Stimulated activated CD8-positive, alpha-beta memory T cell treated with anti-CD3 and anti-CD28 coated beads, Interleukin-4, amount 100 ng/mL, for 24 hours (primary cell): ENCODE measurements around the gene GIMAP7.
"Not testable (repeated sequence)": the region's sequence is repeated elsewhere in the genome, so short reads cannot be mapped to it uniquely, and the experiment has no call there.

ENCODE experiments used
- DNase-seq: peaks from one replicate; pipeline ENCODE4 v3.0.0-alpha.2; 2020; ENCODE audit warnings: low read depth

GIMAP7 gene

GRCh38 chr7:150514748-150515222 lies at the start of gene GIMAP7:
GIMAP7 (plus strand) TSS chr7:150514872; CDS start chr7:150519975, 5,103 bp downstream.
- DNase-seq: peak; percentile 33

- no peak for DNase-seq
These were observed 49.7 kb upstream of the GIMAP7 start for GRCh38 chr7:150464962-150465361.

GRCh38 chr7:150465414-150465813 lies 49.3 kb upstream of the GIMAP7 start:
- no peak for DNase-seq

GRCh38 chr7:150466477-150466876 lies 48.2 kb upstream of the GIMAP7 start:
- DNase-seq: no peak

DNA sequence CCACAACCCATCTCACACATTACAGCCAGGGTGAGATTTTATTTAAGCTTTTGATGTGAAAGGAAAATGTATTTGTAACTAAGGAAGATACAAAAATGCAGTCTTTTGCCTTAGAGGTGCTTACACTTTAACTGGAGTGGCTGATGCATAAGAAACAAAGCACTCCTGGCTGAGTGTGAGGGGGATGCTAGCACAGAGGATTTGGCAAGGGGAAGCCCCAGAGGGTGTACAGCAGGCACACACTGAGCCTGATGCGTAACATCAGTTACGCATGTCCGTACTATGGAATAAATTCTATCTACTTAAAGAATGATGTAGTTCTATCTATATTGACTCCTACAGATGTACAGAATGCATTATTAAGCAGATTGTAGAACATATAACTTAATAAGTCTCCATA lies 46.4 kb upstream of the GIMAP7 start:
- DNase-seq: no peak

GRCh38 chr7:150471886-150472285 lies 42.8 kb upstream of the GIMAP7 start:
- DNase-seq: no peak

- no peak for DNase-seq
These were observed 40.8 kb upstream of the GIMAP7 start for GRCh38 chr7:150473902-150474301.

DNA sequence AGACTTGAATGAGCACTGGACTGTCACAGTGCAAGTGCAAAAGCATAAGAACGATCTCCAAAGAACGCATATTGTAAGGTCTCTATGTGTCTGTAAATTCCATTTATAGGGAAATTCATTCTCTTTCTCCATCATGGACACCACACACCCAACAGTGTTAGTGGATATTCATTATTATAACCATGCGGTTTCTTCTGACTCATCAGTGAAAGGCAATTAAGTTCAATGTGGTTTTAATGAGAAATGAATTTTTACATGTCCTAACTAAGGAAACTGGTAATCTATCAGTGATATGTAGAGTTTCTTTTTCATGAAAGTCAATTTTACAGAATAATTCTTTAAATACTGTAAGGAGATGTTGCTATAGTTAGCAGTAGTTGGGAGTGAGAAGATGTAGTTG lies 38.4 kb upstream of the GIMAP7 start:
- DNase-seq: no peak

GRCh38 chr7:150476819-150477631 lies 37.6 kb upstream of the GIMAP7 start:
- DNase-seq: no peak

DNA sequence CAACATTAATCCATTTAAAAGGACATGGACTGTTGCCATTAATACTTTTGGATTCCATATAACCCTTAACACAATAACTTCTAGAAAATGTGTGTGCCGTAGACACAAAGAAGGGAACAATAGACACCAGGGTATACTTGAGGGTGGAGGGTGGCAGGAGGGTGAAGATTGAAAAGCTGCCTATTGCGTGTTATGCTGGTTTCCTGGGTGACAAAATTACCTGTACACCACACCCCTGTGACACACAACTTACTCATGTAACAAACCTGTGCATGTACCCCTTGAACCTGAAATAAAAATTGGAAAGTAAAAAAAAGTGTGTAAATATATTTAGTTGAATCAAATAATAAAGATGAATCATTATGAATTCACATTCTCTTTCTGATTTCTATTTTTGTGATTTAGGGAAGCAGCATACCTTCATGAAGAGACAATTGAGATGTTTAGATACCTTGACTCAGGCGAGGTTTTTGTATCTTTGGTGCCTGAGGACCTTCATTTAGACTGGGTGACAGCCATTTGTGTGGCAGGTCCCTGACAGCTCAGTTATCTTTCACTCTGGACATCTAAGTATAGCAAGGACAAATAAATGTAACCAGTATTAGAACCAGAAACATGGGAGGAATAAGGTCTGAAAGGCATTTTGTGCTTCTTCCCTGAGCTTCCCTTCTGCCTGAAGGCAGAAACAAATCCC lies 35.5 kb upstream of the GIMAP7 start:
- no peak for DNase-seq

DNA sequence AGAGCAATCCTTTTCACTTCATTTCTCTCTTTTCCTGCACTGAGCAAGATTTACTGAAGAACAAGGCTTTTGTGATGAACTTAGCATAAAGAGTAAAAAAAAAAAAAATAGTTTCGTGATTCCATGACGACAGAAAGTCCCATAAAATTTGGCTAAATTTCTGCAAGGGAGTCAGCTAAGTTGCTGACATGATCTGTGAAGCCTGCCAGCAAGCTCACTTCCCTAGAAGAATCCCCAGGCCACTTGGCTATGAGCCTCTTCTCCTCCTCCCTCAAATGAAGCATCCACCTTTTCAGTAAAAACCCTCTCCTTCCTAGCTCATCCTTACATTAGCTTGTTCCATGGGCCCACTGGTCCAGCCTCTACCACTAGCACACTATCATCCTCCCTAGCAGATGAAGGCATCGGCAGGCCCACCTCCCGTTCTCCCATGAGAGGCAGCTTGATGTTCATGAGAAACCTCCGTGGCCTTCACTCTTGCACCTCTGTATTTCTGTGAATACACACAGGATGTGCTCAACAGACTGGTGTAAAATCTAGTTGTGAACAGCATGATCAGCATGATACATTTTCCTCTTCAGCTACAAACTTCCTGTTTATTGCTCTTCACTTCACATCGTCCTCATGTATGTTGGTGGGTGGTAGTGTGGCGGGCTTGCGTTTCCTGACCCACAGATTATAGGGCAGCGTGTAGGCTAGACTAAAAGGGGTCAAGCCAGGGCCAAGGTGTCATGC lies 33.3 kb upstream of the GIMAP7 start:
- peak; percentile 22 for DNase-seq

DNA sequence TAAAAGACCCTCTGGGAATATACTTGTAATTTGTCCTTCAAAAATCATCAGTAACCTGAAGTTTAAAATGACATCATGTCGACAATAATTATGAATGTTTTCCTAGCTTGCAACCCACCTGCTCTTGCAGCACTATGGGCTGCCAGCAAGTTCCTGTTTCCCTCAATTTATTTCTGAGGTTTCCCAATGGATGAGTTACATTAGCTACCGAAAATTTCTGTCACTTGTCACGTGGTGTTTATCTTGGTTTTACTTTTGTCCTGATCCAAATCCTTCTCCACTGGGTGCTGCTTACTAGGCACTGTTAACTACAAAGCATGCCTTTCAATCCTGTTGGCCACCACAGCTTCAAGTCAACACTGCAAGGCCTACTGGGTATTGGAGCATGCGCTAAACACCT lies 32.8 kb upstream of the GIMAP7 start:
- DNase-seq: no peak

DNA sequence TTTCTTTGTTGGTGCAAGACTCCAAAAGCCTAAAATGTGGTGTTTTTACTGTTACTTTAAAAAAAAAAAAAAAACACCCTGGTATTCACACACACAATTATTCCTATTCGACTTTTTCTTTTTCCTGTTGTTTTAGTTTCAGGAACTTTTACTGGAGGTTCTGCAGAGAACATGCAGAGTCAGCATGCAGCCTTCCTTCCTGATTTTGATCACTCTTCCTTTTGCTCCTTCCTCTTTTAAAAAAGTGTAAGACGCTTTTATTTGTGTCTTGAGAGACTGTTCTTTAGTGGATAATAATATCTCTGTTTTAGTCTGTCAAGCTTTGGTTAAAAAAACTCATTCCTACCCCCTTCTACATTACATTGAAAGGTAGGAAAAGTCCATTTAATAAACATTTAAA lies 31.2 kb upstream of the GIMAP7 start:
- DNase-seq: not testable (repeated sequence)

DNA sequence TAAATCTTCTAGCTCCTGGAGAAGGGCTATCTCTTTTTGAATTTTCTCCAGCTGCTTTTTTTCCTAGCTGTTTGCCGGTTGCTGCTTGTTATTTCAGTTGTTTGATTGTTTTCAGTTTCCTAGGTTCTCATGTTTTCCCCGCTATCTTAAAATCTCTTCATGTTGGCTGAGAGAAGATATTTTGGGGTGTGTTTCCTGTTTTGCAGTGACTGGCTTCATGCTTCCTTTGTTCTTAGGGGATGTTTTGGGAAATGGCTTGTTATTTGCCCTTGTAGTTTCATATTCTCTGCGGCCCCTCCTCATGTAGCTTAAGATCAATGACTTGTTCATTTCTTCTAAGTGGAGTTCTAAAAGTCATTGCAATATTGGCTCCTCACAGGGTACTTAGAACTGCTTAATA lies 30.6 kb upstream of the GIMAP7 start:
- not testable (repeated sequence) for DNase-seq

DNA sequence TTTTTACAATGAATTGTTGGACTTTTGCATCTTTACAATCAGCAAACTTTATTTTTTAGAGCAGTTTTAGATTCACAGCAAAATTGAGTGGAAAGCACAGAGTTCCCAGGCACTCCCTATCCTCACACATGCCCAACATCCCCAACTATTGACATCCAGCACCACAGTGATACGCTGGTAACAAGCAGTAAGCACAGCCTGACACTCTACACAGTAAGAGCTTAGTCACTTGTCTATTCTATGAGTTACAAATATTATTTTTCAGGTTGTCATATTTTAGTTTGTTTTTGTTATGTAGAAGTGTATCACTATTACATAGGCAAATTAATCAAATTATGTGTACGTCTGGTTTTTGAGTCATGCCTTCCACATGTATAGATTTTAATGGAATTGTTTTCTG lies 27.0 kb upstream of the GIMAP7 start:
- no peak for DNase-seq

DNA sequence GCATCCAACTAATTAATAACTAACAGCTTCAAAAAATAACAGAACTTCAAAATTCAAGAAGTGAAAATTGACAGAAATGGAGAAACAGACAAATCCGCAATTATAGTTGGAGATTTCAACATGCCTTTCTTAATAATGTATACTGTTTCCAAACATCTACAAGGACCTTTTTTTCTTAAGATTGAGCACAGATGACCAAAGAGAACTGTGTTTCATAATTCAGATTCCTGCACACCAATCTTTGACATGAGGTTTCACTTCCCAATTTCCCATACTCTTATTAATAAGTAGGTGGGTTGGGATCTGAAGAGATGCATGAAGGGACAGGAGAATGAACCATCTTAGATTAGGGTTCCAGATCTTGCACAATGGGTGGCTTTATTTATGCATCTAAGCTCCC lies 24.9 kb upstream of the GIMAP7 start:
- DNase-seq: no peak

DNA sequence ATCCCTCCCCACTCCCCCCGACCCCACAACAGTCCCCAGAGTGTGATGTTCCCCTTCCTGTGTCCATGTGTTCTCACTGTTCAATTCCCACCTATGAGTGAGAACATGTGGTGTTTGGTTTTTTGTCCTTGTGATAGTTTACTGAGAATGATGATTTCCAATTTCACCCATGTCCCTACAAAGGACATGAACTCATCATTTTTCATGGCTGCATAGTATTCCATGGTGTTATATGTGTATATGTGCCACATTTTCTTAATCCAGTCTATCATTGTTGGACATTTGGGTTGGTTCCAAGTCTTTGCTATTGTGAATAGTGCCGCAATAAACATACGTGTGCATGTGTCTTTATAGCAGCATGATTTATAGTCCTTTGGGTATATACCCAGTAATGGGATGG lies 21.2 kb upstream of the GIMAP7 start:
- not testable (repeated sequence) for DNase-seq

DNA sequence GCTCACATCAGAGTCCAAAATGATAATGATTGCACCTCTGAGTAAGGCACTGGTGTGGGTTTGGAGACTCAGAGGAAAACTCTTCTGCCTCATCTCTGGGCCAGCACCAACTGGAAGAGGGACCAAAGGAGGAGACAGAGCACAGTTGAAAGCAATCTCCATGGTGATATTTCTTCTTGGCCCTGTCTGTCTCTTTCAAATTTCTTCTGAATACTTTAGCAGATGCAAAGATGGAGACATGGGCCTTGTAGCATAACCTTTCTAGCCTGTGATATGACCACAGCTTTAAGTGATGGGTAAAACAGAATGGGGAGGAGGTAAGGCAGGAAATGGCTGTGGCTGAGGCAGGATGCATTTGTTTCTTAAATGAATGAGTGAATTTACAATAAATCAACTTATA lies 12.2 kb upstream of the GIMAP7 start:
- no peak for DNase-seq

GRCh38 chr7:150503155-150503554 lies 11.5 kb upstream of the GIMAP7 start:
- DNase-seq: no peak

- no peak for DNase-seq
These were observed 11.1 kb upstream of the GIMAP7 start for GRCh38 chr7:150503581-150503980.

DNA sequence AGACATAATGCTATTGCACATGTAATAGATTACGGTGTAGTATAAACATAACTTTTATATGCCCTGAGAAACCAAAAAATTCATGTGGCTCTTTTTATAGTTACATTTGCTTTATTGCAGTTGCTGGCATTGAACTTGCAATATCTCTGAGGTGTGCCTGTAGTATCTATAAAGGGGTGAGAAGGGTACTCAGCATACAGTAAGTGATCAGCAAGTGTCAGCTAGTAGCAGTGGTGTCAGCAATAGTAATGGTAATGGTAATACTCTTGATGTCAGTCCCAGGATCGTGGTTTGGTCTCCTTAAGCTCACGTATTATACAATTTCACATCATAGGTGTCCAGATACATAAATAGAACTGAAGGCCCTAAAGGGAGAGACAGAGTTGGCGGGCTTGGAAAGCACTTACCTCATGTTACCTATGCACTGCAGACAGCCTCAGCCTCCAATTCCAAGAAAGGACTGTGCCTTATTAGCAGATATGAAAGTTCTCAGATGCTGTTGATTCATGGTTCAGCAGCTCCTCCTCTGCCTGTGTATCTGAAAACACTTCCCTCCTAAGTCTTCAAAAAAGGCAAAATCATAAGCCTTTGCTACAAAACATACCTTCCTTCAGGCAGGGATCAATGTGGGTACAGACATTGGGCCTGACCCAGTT lies 6.6 kb upstream of the GIMAP7 start:
- DNase-seq: no peak

DNA sequence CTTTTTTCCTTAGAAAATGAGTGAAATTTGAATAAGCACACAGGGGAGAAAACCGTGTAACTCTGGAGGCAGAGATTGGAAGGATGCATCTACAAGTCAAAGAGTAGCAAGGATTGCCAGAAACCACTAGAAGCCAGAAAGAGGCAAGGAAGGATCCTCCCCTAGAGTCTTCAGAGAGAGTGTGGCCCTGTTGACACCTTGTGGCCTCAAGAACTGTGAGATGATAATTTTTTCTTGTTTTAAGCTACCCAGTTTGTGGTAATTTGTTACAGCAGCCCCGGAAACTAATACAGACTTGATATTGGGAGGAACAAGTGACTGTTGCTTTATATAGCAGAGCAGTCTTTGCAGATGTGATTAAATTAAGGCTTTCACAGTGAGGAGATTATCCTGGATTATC lies 3.6 kb upstream of the GIMAP7 start:
- DNase-seq: no peak
